IPS-18c (cell line): ENCODE results near the gene UBR7.

Experiments
- H3K4me3 ChIP-seq: 2 replicates; pipeline ENCODE4 v1.7.0; 2013; ENCODE audit warnings: low read depth, mild to moderate bottlenecking, low read length, moderate library complexity; ENCODE audit not compliant: insufficient read depth
- H3K9me3 ChIP-seq: one replicate; pipeline ENCODE4 v1.6.1; 2013; ENCODE audit warnings: mild to moderate bottlenecking, low read length, moderate library complexity; ENCODE audit not compliant: control insufficient read depth, insufficient read depth

Gene UBR7

DNA sequence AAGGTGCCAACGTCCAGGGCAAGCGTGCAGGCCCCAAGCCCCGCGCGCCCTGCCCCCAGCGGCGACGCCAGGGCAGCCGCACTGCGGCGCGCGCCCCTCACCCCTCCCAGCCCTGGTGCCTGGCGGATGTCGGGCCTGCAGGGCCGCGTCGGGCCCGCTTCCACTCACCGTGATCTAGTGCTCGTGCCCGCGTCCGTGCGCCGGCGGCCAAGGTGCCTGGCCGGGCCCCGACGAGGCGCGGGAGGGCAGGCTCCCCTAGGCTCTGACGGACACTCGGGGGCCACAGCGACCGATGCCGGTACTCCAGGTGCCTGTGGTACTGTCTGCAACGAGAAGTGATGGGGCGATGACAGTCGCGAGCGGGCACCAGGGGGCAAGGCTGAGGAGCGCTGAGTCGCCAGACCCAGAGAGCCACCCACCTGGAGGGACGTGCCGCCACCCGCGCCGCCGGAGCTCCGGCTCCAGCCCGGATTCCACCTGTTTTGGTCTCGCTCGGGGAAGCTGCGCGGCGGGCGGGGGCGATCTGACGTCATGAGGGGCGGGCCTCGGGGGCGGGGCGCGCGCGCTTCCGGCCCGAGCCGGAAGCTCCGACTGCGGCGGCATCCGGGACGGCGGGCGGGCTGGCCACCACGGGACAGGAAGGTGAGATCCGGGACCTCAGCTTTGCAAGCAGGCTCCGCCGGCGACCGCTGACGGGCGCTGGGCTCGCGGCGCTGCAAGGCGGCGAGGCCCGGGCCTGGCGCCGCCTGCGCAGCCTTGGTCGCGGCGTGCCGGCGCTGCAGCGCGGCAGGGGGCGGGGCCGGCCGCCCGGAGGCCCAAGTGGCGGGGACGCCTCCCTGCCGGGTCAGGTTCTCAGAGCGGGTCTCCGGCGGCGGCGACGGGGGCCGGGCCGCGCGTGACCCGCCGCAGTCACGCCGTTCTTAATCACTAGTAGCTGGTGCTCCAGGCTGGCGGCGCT lies 22.4 kb upstream of the UBR7 start, which contains the start of the genes LYSET and MOAP1:
Gene LYSET (plus strand): TSS at position 927 of the 958 bp plus-strand sequence. CDS start 89 bp downstream, outside the sequence.
Gene MOAP1 (minus strand): TSS at position 507 of the 958 bp plus-strand sequence. CDS start 655 bp downstream, outside the sequence.
- Histone ChIP-seq H3K9me3 (no peaks in the 10 kb centered on the region), H3K4me3 (peak within 1 kb of the TSS; percentile 98)

DNA sequence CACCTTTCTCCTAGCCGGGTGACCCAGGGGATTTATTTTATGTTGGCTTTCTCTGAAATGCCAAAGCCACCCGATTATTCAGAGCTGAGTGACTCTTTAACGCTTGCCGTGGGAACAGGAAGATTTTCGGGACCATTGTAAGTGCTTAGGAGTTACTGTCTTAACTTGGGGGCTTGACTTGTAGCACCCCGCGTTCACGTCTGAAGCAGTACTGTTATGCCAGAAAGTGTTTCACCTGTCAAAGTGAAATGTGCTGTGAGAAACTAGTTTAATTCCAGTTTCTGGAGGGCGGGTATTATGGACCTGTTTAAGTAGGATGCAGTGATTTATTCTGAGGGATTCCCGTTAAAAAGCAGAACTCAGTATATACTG lies 21.7 kb upstream of the UBR7 start:
- peak overlapping the region; percentile 98 for H3K4me3 ChIP-seq
- H3K9me3 ChIP-seq: no peaks in the 10 kb centered on the region

DNA sequence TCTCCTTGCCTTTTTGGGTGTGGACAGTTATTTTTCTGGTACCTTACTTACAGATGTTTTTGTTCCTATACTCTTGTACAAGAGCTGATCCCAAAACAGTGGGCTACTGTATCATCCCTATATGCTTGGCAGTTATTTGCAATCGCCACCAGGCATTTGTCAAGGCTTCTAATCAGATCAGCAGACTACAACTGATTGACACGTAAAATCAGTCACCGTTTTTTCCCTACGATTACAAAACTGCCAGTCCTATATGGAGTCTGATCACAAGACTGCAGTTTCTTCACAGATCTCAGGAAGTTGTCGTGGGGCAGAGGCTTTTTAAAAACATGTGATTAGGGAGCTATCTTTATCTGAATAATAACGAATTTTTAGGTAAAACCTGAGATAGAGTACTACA lies 20.6 kb upstream of the UBR7 start:
- Histone ChIP-seq H3K4me3 (no peak overlapping the region), H3K9me3 (no peaks in the 10 kb centered on the region)

DNA sequence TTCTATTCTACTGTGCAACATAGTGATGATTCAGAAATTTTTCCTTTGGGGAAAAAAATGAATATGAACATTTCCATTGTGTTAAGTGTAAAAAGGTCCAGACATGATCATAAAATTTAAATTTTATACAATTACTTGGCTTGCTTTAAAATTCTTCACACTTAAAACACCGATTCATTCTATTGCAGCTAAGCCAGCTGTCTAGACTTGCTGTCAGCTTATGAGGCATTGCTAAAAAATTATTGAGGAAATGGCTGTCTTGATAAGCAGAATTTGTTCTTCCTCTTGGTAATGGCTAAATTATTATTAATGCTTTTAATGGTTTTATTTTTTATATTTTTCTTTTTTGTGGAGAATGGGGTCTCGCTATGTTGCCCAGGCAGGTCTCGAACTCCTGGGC lies 20.1 kb upstream of the UBR7 start:
- Histone ChIP-seq H3K9me3 (no peaks in the 10 kb centered on the region), H3K4me3 (no peak overlapping the region)

DNA sequence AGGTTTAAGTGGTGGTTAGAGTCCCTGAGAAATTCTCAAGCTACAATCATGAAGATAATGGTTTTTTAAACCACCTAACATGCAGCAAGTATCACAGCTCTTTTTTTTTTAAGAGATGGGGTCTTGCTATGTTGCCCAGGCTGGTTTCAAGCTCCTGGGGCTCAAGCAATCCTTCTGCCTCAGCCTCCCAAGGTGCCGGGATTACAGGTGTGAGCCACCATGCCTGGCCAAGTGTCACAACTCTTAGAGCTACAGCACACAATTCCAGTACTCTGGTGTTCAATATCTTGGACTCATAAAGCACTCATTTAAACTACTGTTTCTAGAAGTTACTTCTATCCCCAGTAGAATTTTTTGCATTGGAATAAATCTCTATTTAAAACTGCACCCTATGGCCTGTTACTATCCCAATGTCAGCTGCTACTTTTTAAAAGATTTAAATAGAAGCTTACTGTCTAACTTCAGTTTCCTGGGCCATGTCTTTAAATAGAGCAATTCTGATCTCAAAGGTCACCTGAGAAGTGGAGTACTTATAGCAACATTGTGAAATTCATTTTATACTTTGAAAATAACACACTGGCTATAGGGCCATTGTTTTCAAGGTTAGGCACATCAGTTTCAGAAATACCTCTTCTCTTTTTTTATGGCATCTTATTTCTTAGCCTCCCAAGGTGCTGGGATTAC lies 11.6 kb upstream of the UBR7 start:
- Histone ChIP-seq H3K4me3 (no peak overlapping the region), H3K9me3 (no peaks in the 10 kb centered on the region)

DNA sequence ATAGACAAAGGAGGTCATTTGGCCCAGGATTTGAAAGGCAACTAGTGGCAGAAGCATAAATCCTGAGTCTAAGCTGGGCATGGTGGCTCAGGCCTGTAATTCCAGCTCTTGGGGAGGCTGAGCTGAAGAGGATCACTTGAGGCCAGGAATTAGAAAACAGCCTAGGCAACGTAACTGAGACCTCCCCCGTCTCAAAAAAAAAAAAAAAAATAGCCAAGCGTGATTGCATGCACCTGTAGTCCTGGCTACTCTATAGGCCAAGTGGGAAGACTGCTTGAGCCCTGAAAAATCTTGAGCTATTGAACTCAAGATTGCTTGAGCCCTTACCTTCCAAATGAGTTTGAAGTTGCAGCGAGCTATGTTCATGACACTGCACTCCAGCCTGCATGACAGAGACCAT lies 8.0 kb upstream of the UBR7 start:
- Histone ChIP-seq H3K9me3 (no peaks in the 10 kb centered on the region), H3K4me3 (no peak overlapping the region)

DNA sequence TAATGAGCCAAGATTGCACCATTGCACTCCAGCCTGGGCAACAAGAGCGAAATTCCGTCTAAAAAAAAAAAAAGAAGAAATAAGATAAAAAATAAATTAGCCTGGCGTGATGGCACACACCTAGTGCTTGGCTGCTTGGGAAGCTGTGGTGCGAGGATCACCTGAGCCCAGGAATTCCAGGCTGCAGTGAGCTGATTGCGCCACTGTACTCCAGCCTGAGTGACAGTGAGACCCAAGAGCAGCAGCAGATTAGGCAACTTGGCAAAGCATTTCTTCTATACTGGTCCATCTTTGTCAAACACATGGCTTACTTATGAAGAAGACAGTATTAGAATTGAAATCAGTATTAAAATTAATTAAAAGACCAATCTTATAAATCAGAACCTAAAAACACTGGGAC lies 6.5 kb upstream of the UBR7 start:
- H3K9me3 ChIP-seq: no peaks in the 10 kb centered on the region
- H3K4me3 ChIP-seq: no peak overlapping the region

DNA sequence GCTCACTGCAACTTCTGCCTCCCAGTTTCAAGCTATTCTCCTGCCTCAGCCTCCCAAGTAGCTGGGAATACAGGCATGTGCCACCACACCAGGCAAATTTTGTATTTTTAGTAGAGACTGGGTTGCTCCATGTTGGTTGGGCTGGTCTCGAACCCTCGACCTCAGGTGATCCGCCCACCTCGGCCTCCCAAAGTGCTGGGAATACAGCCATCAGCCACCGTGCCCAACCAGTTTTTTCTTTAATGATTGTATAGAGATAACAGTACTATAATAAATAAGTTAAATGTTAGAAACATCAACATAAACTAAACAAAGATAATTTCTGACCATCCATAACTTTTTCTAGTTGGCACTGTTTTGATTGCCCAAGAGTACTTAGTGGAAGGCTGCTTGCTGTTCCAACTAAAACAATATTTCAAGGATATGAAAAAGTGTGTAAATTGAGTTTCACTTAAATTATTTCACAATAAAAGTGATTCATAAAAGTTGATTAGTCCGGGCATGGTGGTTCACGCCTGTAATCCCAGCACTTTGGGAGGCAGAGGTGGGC lies 5.8 kb upstream of the UBR7 start:
- no peak overlapping the region for H3K4me3 ChIP-seq
- H3K9me3 ChIP-seq: no peaks in the 10 kb centered on the region

DNA sequence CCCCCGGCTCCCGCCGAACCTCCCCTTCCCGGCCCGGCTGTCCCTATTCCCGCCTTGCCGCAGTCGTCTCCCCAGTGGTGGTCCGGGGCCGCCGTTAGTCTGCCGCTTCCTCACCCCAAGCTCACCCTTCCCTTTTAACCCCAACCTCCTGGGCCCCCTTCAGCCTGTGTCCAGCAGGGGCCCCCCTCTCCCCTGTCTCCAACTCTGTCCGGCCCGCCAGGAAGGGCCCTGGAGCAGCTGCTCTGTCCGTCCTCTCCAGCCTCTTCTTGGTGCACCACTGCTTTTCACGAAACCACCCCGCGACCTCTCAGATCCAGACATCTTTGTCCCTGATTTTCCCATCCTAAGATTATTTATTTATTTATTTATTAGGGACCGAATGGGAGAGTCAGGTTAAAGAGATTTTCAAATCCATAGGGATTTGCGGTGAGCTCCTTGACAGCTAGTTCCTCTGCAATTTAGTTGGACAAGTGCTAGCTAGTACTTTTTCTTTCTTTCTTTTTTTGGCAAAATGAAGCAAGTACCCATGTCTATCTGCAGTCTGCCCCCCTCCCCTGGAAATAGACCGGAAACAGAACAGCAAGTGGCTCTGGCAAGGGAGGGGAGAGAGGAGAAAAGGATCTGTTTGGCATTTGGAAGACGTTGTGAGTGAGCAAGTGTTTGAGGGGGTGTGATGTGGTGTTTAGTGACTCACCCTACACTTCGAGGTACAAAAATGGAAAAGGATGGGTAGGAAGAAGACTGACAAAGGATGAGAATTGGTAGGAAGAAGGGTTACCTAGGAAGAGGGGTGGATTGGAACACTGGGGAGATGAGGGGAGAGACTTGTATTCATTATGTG lies 632 bp downstream of the UBR7 start:
- no peaks in the 10 kb centered on the region for H3K9me3 ChIP-seq
- peak overlapping the region; percentile 87 for H3K4me3 ChIP-seq

DNA sequence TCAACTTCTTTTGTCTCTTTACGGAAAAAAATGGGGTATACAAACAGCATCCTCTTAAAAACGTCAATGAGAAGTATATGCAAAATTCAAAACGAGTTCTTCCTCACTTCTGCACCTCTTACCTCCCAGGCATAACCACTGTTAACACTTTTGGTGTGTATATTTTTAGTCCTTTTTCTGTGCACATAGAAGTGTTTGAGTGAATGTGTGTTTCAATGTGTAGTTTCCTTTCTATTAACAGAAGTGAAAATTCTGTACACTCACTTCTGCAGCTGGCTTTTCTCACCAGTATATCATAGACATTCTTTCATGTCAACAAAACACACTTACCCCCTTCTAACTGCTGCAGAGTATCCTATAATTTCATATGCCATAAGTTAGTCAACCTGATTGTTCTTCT lies 5.4 kb downstream of the UBR7 start:
- Histone ChIP-seq H3K9me3 (no peaks in the 10 kb centered on the region), H3K4me3 (no peak overlapping the region)

DNA sequence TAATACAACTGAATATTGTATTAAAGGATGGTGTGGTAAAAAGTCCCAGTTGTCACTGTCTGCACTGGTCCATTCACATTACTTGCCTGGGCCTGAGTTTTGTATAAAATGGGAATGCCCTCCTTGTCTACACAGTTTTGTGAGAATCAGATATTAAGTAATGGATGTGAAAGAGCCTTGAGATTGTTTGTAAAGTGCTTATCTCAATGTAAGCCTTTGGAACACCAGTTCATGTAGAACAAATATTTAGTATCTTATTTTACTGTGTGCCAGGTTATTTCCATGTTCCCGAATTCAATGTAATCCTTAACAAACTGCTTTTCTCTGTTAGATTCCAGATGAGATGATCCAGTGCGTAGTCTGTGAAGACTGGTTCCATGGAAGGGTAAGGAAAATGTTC lies 7.5 kb downstream of the UBR7 start:
- no peak overlapping the region for H3K4me3 ChIP-seq
- no peaks in the 10 kb centered on the region for H3K9me3 ChIP-seq

DNA sequence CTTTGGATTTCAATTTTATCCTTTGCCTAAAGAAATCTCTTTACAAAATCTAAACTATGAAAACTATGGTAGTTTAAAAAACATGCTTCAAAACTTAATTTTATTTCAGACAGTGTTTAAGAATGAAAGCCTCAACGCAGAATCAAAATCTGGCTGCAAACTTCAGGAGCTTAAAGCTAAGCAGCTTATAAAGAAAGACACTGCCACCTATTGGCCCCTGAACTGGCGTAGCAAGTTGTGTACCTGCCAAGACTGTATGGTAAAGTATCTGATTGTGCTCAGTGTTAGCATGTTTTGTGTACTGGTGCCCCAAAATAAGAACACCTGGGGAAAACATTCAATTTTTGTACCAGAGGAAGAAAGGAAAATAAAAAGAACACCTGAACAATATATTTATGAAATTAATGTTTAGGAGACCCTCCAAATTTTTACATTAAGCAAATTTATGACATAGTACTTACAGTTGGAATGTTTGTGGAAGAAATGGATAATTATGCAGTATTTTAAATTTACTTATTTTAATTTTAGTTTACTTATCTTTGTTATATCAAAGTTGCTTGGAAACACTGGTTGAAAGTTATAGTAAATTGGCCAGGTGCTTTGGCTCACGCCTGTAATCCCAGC lies 12.2 kb downstream of the UBR7 start:
- Histone ChIP-seq H3K9me3 (no peaks in the 10 kb centered on the region), H3K4me3 (no peak overlapping the region)

DNA sequence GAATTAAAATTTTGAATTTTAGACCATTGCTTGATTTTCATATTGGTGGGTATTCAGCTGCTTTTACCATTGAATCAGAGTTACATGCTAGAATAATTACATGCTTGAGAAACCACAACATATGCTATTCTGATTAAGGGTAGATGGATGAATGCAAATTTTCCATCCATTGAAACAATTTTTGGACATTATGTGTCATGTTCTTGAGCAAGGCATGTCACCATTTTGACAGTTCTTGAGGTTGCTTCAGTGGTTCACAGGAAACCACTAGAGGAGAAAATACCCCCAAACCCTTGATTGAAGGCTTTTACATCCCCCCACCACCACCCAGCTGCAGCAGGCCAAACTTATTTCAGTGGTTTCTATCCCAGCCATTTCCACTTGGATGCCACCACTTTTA lies 13.5 kb downstream of the UBR7 start:
- Histone ChIP-seq H3K4me3 (no peak overlapping the region), H3K9me3 (no peaks in the 10 kb centered on the region)

DNA sequence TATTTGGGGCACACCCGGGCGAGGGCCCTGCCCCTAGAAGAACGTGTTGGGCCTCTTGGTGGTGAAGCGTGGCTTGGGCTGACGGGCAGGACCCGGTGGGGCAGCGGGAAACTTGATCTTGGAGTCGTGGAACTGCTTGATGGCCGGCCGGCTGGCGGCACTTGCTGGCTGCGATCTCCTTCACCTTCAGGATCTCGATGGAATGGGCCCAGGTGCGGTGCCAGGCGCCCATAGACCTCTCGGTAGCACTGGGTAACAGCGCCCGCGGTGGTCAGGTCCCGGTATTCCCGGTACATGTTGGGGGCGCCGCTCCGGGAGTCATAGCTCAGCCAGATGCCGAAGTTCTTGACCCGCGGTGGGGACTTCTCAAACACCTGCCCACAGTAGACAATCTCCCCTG lies 16.5 kb downstream of the UBR7 start:
- H3K9me3 ChIP-seq: no peaks in the 10 kb centered on the region
- H3K4me3 ChIP-seq: no peak overlapping the region

DNA sequence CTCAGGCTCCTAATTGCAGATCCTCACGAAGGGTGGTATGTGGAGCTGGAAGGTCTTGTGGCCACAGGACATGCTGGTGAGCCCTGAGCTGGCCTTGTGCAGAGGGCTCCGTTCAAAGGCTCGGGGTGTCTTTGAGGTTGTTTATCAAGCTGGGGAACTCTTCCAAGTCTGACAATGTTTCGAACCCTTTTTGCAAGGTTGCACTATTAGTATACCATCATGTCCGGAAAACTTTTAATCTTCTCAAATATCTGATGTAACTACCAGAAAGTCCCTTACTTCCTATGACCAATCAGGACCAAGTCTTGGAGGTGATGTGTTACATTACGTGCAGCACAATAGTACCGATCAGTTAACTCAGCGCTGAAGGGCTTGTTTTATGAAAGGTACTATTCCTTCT lies 21.5 kb downstream of the UBR7 start:
- Histone ChIP-seq H3K9me3 (no peaks in the 10 kb centered on the region), H3K4me3 (no peak overlapping the region)

DNA sequence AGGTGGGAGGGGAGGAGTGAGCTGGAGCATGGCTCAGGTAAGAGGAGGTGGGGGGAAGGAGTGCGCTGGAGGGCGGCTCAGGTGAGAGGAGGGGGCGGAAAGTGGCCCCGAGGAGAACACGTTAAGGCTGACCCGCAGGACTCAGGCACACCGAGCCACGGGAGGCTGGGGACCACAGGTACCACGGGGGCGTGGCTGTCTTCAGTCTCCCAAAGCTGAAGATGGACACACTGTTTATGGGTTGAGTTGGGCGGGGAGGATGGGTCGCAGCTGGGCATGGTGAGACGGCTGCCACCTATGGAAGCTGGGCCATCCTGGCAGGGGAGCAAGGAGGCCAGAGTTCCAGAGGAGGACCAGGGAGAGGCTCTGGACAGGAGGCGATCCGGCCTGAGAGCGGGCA lies 23.5 kb downstream of the UBR7 start:
- H3K4me3 ChIP-seq: no peak overlapping the region

More for the DNA sequence above, 23.5 kb downstream of the UBR7 start:
- H3K9me3 ChIP-seq: no peaks in the 10 kb centered on the region
